ENCODE data around the gene PIGV.

The PIGV gene

GRCh38 chr1:26784023-26784871 is 3.5 kb upstream of the PIGV start:
- H3K27me3 ChIP-seq (ENCODE audit: control insufficient read depth in 5 of 5, insufficient read depth in 4 of 5, low read length in 5 of 5) = no peaks in the 10 kb centered on the region
- H3K4me1 ChIP-seq (ENCODE audit: control insufficient read depth in 5 of 5, insufficient read depth in 5 of 5, low read length in 5 of 5) = peaks cover 23 to 68% (median 58%) of the 10 kb centered on the region in 5 donors
- H3K4me3 ChIP-seq (ENCODE audit: low read depth in 1 of 5, low read length in 5 of 5) = peak overlapping the region in 1 of 5 donors; percentile 9
- H3K9me3 ChIP-seq (ENCODE audit: control insufficient read depth in 5 of 5, low read length in 5 of 5) = no peaks in the 10 kb centered on the region
- H3K27ac ChIP-seq (ENCODE audit: low read depth, low read length) = peak overlapping the region; percentile 100
- peak overlapping the region in 4 of 5 donors; percentile 15 to 66 (median 52) for H3K9ac ChIP-seq (ENCODE audit: low read length in 5 of 5)
- peaks cover 0 to 26% (median 21%) of the 10 kb centered on the region in 5 donors for H3K36me3 ChIP-seq (ENCODE audit: control insufficient read depth in 5 of 5, insufficient read depth in 5 of 5, low read length in 5 of 5)

DNA sequence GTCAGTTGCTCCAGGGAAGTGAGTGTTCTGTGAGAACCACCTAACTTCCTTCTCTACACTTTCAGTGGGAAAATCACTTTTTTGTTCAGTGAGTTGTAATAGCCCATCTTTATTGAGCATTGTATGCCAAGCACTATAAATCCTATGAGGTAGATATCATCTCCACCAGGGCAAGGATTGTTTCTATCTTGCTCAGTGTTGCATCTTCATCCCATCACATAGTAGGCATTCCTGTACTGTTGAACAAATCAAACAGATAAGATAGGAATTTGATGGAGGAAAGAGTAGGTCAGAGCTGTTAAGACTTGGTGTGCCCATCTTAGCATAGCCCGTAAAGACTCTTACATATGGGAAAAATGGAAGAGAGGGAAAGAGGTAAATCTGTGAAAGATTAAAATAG is 2.9 kb upstream of the PIGV start:
- H3K4me3 ChIP-seq (ENCODE audit: low read depth in 1 of 5, low read length in 5 of 5) = no peak overlapping the region
- peaks cover 23 to 74% (median 64%) of the 10 kb centered on the region in 5 donors for H3K4me1 ChIP-seq (ENCODE audit: control insufficient read depth in 5 of 5, insufficient read depth in 5 of 5, low read length in 5 of 5)
- H3K9ac ChIP-seq (ENCODE audit: low read length in 5 of 5) = peak overlapping the region in 1 of 5 donors; percentile 41
- H3K27ac ChIP-seq (ENCODE audit: low read depth, low read length) = peak overlapping the region; percentile 100
- no peaks in the 10 kb centered on the region for H3K9me3 ChIP-seq (ENCODE audit: control insufficient read depth in 5 of 5, low read length in 5 of 5)
- H3K36me3 ChIP-seq (ENCODE audit: control insufficient read depth in 5 of 5, insufficient read depth in 5 of 5, low read length in 5 of 5) = peaks cover 0 to 20% (median 14%) of the 10 kb centered on the region in 5 donors
- no peaks in the 10 kb centered on the region for H3K27me3 ChIP-seq (ENCODE audit: control insufficient read depth in 5 of 5, insufficient read depth in 4 of 5, low read length in 5 of 5)

DNA sequence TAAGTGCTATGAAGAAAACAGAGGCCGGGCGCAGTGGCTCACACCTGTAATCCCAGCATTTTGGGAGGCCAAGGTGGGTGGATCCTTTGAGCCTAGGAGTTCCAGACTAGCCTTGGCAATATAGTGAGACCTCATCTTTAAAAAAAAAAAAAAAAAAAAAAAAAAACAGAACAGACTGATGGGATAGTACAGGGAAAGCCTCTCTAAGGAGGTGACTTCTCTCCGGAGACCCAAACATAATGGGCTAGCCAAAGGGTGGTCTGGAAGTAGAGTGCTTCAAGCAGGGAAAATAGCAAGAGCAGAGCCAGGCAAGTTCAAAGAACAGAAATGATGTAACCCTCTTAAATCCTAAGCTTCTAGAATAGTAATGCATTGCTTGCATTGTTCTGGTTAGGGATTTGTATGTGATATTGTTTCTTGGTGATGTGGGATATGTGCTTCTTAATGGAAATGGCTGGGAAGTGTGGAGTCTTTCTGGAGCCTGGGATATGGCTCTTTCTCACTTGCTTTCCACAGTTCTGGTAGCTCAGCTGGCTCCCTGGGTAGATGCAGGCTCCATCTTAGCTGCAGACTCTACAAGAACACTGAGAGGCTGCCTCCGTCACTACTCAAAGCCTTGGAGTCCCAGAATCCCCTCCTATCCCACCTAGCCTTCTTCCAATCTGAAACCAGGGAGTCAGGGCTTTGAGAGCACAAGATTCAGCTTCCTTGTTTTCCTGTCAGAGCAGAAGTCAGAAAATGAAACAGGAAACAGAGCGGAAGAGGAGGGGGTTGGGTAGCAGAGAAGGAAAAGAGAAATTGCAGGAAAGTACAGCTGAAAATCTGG is 1.9 kb upstream of the PIGV start:
- H3K9me3 ChIP-seq (ENCODE audit: control insufficient read depth in 5 of 5, low read length in 5 of 5) = no peaks in the 10 kb centered on the region
- peaks cover 23 to 82% (median 67%) of the 10 kb centered on the region in 5 donors for H3K4me1 ChIP-seq (ENCODE audit: control insufficient read depth in 5 of 5, insufficient read depth in 5 of 5, low read length in 5 of 5)
- H3K4me3 ChIP-seq (ENCODE audit: low read depth in 1 of 5, low read length in 5 of 5) = peak overlapping the region; percentile 15 to 81 (median 23)
- H3K27me3 ChIP-seq (ENCODE audit: control insufficient read depth in 5 of 5, insufficient read depth in 4 of 5, low read length in 5 of 5) = no peaks in the 10 kb centered on the region
- H3K9ac ChIP-seq (ENCODE audit: low read length in 5 of 5) = peak overlapping the region; percentile 2 to 99 (median 39)
- H3K27ac ChIP-seq (ENCODE audit: low read depth, low read length) = peak overlapping the region; percentile 100
- peaks cover 0 to 10% (median 5%) of the 10 kb centered on the region in 5 donors for H3K36me3 ChIP-seq (ENCODE audit: control insufficient read depth in 5 of 5, insufficient read depth in 5 of 5, low read length in 5 of 5)

GRCh38 chr1:26786437-26787380 is 1.0 kb upstream of the PIGV start:
- Histone ChIP-seq H3K36me3 (ENCODE audit: control insufficient read depth in 5 of 5, insufficient read depth in 5 of 5, low read length in 5 of 5) (peaks cover 0 to 3% (median 0%) of the 10 kb centered on the region in 5 donors), H3K4me1 (ENCODE audit: control insufficient read depth in 5 of 5, insufficient read depth in 5 of 5, low read length in 5 of 5) (peaks cover 23 to 91% (median 76%) of the 10 kb centered on the region in 5 donors), H3K27ac (ENCODE audit: low read depth, low read length) (peak overlapping the region; percentile 100), H3K27me3 (ENCODE audit: control insufficient read depth in 5 of 5, insufficient read depth in 4 of 5, low read length in 5 of 5) (no peaks in the 10 kb centered on the region), H3K9ac (ENCODE audit: low read length in 5 of 5) (peak overlapping the region; percentile 87 to 99 (median 94)), H3K9me3 (ENCODE audit: control insufficient read depth in 5 of 5, low read length in 5 of 5) (no peaks in the 10 kb centered on the region), H3K4me3 (ENCODE audit: low read depth in 1 of 5, low read length in 5 of 5) (peak overlapping the region; percentile 78 to 87 (median 81))

DNA sequence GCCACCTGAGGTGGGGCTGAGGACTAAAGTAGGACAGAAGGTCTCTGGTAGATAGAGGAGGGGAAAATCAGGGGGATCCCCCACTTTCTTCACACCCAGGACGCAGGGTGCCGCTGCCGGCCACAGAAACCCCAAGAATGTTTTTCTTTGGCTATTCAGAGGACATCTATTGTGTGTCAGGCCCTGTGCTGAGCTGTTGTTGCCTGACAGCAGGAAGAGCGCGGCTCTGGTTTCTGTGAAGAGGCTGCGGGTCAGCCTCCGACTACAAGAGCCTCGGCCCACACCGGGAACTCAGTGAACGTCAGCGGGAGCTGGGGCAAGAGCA is 407 bp upstream of the PIGV start:
- Histone ChIP-seq H3K4me3 (ENCODE audit: low read depth in 1 of 5, low read length in 5 of 5) (peak overlapping the region; percentile 78 to 87 (median 81)), H3K27me3 (ENCODE audit: control insufficient read depth in 5 of 5, insufficient read depth in 4 of 5, low read length in 5 of 5) (no peaks in the 10 kb centered on the region), H3K9ac (ENCODE audit: low read length in 5 of 5) (peak overlapping the region; percentile 87 to 99 (median 94)), H3K4me1 (ENCODE audit: control insufficient read depth in 5 of 5, insufficient read depth in 5 of 5, low read length in 5 of 5) (peaks cover 23 to 91% (median 78%) of the 10 kb centered on the region in 5 donors), H3K36me3 (ENCODE audit: control insufficient read depth in 5 of 5, insufficient read depth in 5 of 5, low read length in 5 of 5) (peaks cover 0 to 3% (median 0%) of the 10 kb centered on the region in 5 donors), H3K27ac (ENCODE audit: low read depth, low read length) (peak overlapping the region; percentile 100), H3K9me3 (ENCODE audit: control insufficient read depth in 5 of 5, low read length in 5 of 5) (no peaks in the 10 kb centered on the region)

GRCh38 chr1:26788515-26788785 is 700 bp downstream of the PIGV start:
- peak overlapping the region; percentile 78 to 96 (median 81) for H3K4me3 ChIP-seq (ENCODE audit: low read depth in 1 of 5, low read length in 5 of 5)
- no peaks in the 10 kb centered on the region for H3K27me3 ChIP-seq (ENCODE audit: control insufficient read depth in 5 of 5, insufficient read depth in 4 of 5, low read length in 5 of 5)
- H3K4me1 ChIP-seq (ENCODE audit: control insufficient read depth in 5 of 5, insufficient read depth in 5 of 5, low read length in 5 of 5) = peaks cover 22 to 83% (median 71%) of the 10 kb centered on the region in 5 donors
- peaks cover 0 to 3% (median 0%) of the 10 kb centered on the region in 5 donors for H3K36me3 ChIP-seq (ENCODE audit: control insufficient read depth in 5 of 5, insufficient read depth in 5 of 5, low read length in 5 of 5)
- no peaks in the 10 kb centered on the region for H3K9me3 ChIP-seq (ENCODE audit: control insufficient read depth in 5 of 5, low read length in 5 of 5)
- H3K9ac ChIP-seq (ENCODE audit: low read length in 5 of 5) = peak overlapping the region; percentile 94 to 99 (median 96)
- H3K27ac ChIP-seq (ENCODE audit: low read depth, low read length) = peak overlapping the region; percentile 100

- H3K9ac ChIP-seq (ENCODE audit: low read length in 5 of 5) = peak overlapping the region; percentile 94 to 99 (median 96)
- H3K4me3 ChIP-seq (ENCODE audit: low read depth in 1 of 5, low read length in 5 of 5) = peak overlapping the region; percentile 78 to 96 (median 81)
- no peaks in the 10 kb centered on the region for H3K9me3 ChIP-seq (ENCODE audit: control insufficient read depth in 5 of 5, low read length in 5 of 5)
- peaks cover 0 to 4% (median under 1%) of the 10 kb centered on the region in 5 donors for H3K36me3 ChIP-seq (ENCODE audit: control insufficient read depth in 5 of 5, insufficient read depth in 5 of 5, low read length in 5 of 5)
- no peaks in the 10 kb centered on the region for H3K27me3 ChIP-seq (ENCODE audit: control insufficient read depth in 5 of 5, insufficient read depth in 4 of 5, low read length in 5 of 5)
- H3K4me1 ChIP-seq (ENCODE audit: control insufficient read depth in 5 of 5, insufficient read depth in 5 of 5, low read length in 5 of 5) = peaks cover 18 to 83% (median 66%) of the 10 kb centered on the region in 5 donors
- peak overlapping the region; percentile 100 for H3K27ac ChIP-seq (ENCODE audit: low read depth, low read length)
These were observed 1.3 kb downstream of the PIGV start for GRCh38 chr1:26788836-26789611.

GRCh38 chr1:26789612-26789865 is 1.8 kb downstream of the PIGV start:
- Histone ChIP-seq H3K4me1 (ENCODE audit: control insufficient read depth in 5 of 5, insufficient read depth in 5 of 5, low read length in 5 of 5) (peaks cover 16 to 83% (median 63%) of the 10 kb centered on the region in 5 donors), H3K27ac (ENCODE audit: low read depth, low read length) (peak overlapping the region; percentile 100)

DNA sequence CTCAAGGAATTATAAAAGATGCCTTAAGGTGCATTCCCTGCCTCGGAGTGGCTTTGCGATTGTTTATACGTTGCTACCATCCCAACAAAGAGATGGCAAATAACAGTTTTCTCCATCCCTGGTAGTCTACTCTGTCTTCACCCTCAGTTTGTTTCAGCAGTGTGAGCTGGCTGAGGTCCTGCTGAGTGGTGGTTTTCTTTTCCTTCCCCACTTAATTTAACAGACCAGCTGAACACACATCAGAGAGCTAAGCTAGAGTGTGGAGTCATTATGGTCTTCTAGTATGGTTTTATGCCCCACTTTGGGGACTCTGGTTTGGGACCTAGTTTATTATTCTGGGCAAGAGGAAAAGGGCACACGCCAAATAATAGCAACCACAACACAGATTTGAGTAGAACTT is 2.2 kb downstream of the PIGV start:
- Histone ChIP-seq H3K4me1 (ENCODE audit: control insufficient read depth in 5 of 5, insufficient read depth in 5 of 5, low read length in 5 of 5) (peaks cover 14 to 83% (median 63%) of the 10 kb centered on the region in 5 donors), H3K9me3 (ENCODE audit: control insufficient read depth in 5 of 5, low read length in 5 of 5) (no peaks in the 10 kb centered on the region), H3K4me3 (ENCODE audit: low read depth in 1 of 5, low read length in 5 of 5) (no peak overlapping the region), H3K27me3 (ENCODE audit: control insufficient read depth in 5 of 5, insufficient read depth in 4 of 5, low read length in 5 of 5) (no peaks in the 10 kb centered on the region), H3K27ac (ENCODE audit: low read depth, low read length) (no peak overlapping the region), H3K36me3 (ENCODE audit: control insufficient read depth in 5 of 5, insufficient read depth in 5 of 5, low read length in 5 of 5) (peaks cover 0 to 13% (median 7%) of the 10 kb centered on the region in 5 donors), H3K9ac (ENCODE audit: low read length in 5 of 5) (peak overlapping the region in 2 of 5 donors; percentile 31 to 34)

More at GRCh38 chr1:26789612-26789865, 1.8 kb downstream of the PIGV start:
- Histone ChIP-seq H3K36me3 (ENCODE audit: control insufficient read depth in 5 of 5, insufficient read depth in 5 of 5, low read length in 5 of 5) (peaks cover 0 to 9% (median 6%) of the 10 kb centered on the region in 5 donors), H3K9me3 (ENCODE audit: control insufficient read depth in 5 of 5, low read length in 5 of 5) (no peaks in the 10 kb centered on the region), H3K9ac (ENCODE audit: low read length in 5 of 5) (peak overlapping the region in 3 of 5 donors; percentile 5 to 34 (median 16)), H3K27me3 (ENCODE audit: control insufficient read depth in 5 of 5, insufficient read depth in 4 of 5, low read length in 5 of 5) (no peaks in the 10 kb centered on the region), H3K4me3 (ENCODE audit: low read depth in 1 of 5, low read length in 5 of 5) (no peak overlapping the region)

All from subcutaneous abdominal adipose tissue (tissue), 5 donors.